ENCODE measurements around the gene CBY2.

CBY2 gene

DNA sequence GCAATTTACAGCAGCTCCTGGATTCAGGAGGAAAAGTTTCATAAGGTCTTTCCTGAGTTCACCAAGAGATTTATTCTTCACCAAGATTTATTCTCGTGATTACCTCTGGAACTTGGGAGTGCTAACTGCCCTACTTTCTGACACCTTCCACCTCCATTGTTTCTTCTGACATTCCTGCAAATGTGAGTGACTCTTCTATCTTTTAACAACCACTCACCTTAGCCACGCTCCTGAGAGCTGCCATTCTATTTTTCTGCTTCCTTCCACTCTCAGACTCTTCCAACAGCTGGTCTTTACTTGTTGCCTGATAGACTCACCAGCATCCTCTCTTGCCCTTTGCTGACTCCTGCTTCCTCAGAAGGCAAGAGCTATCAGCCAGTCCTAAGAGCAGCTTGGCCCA lies 11.5 kb upstream of the CBY2 start:
- TF ChIP-seq, protein P1, sequence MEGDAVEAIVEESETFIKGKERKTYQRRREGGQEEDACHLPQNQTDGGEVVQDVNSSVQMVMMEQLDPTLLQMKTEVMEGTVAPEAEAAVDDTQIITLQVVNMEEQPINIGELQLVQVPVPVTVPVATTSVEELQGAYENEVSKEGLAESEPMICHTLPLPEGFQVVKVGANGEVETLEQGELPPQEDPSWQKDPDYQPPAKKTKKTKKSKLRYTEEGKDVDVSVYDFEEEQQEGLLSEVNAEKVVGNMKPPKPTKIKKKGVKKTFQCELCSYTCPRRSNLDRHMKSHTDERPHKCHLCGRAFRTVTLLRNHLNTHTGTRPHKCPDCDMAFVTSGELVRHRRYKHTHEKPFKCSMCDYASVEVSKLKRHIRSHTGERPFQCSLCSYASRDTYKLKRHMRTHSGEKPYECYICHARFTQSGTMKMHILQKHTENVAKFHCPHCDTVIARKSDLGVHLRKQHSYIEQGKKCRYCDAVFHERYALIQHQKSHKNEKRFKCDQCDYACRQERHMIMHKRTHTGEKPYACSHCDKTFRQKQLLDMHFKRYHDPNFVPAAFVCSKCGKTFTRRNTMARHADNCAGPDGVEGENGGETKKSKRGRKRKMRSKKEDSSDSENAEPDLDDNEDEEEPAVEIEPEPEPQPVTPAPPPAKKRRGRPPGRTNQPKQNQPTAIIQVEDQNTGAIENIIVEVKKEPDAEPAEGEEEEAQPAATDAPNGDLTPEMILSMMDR (conservative IDR thresholded peaks at IDR 0.05) = no peak
- no peak overlapping the region for H3K27ac ChIP-seq

DNA sequence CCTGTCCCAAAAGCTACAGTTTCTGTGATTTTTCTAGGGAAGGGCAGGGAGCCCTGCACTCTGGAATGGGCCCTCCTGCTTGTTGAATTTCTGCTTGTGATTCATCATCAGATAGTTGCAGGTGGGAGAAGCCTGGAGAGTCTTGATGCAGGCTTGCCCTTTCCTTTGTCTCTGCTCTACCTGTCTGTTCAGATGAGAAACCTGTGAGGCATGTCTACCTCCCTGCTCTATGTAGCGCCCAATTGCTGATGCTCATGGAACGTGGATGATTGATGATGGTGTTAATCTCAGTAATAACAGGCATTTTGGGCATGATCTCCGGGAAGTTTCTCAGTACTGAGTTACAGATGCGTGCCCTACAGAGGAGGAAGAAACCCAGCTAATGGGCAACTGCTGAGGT lies 10.9 kb upstream of the CBY2 start:
- H3K27ac ChIP-seq = no peak overlapping the region
- TF ChIP-seq, protein P1 (conservative IDR thresholded peaks at IDR 0.05) = no peak

DNA sequence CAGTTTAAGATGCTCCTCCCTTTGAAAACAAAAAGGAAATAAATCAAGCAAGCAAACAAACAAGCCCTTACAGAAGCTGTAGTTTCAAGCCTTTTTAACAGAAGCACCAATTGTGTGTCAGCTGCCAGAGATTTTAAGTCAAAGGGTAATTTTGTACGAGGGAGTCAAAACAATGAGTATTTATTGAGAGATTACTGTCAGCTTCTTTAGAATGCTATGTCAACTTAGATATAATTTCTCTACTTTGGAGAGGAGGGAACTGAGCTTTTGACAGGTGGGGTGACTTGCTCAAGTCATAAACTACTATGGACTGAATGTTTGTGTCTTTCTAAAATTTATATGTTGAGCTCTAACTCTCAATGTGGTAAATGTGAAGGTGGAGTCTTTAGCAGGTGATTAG lies 10.5 kb upstream of the CBY2 start:
- TF ChIP-seq, protein P1 (conservative IDR thresholded peaks at IDR 0.05) = no peak
- H3K27ac ChIP-seq = no peak overlapping the region

DNA sequence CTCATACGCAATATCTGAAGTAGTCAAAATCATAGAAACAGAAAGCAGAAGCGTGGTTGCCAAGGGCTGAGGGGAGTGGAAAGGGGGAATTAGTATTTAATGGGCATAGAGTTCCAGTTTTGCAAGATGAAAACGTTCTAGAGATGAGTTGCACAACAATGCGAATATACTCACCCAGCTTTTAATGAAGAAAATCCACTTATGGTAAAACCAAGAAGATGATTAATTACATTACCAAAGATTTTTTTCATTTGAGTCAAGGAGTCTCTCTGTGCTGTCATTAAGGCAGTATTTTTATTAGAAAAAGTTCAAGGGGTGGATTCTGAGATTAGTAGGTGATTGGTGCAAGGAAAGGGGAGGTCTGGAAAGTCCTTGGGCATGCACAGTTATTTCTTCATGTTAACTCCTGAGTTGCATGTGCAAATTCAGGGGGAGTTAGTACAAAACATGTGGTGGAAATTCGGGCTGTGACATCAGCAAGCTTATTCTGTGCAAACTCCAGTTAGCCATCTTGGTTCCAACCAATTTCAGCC lies 6.9 kb upstream of the CBY2 start:
- TF ChIP-seq, protein P1 (conservative IDR thresholded peaks at IDR 0.05) = no peak
- no peak overlapping the region for H3K27ac ChIP-seq

DNA sequence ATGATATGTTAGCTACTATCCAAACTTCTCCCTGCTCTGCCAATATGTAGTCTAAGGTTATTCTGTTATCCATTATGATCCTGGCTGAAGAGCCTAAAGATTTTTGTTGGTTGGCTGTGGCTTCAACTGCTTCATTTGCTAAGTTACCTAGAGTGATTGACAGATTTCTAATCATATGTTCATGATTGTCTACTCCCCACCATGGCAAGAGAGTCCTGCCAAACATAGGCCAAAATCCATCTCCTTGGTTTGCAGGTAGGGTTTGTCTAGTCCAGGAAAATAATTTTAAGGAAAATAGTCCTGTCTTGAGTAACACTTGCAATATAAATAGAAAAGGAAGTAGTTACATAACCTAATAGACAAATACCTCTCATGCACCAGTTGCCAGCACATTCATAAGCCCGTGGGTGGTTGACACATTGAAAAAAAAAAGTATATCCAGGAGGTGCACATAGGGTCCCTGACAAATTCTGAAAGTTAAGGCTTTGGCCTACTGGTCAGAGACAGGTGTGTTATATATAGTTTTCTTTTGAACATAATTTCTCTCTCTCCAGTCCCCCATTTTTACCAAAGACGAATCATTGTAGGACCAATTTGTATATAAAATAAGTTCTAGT lies 5.4 kb upstream of the CBY2 start:
- TF ChIP-seq, protein P1 (conservative IDR thresholded peaks at IDR 0.05) = no peak
- no peak overlapping the region for H3K27ac ChIP-seq

DNA sequence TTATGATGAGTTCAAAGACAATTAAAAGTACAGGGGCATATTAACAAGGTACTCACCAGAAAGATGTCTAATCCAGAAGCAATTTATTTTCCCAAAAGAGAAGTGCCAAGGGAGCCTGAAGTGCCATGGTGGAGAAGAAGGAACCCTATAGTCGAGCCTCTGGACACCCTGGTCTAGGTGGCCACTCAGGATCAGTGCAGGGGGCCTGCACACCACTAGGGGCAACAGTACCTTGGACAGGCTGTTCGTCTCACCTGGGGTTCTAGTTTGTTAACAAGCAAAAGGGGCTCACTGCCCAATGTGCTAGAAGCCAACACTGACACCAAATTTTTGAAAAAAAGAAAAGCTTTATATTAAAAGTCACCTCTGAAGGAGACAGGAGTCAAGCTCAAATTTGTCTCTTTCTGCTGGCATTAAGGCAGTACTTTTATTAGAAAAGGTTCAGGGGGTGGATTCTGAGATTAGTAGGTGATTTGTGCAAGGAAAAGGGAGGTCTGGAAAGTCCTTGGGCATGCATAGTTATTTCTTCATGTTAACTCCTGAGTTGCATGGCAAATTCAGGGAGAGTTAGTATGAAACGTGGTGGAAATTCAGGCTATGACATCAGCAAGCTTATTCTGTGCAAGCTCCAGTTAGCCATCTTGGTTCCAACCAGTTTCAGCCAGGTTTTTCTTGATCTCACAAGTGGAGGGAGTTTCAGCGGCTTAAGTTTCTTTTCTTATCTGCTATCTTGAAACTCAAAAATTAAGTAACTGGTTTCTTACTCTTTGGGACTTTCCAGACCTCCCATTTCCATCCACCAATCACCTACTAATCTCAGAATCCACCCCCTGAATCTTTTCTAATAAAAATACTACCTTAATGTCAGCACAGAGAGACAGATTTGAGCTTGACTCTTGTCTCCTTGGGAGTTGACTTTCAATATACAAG lies 884 bp upstream of the CBY2 start:
- H3K27ac ChIP-seq = no peak overlapping the region
- TF ChIP-seq, protein P1 (conservative IDR thresholded peaks at IDR 0.05) = no peak

DNA sequence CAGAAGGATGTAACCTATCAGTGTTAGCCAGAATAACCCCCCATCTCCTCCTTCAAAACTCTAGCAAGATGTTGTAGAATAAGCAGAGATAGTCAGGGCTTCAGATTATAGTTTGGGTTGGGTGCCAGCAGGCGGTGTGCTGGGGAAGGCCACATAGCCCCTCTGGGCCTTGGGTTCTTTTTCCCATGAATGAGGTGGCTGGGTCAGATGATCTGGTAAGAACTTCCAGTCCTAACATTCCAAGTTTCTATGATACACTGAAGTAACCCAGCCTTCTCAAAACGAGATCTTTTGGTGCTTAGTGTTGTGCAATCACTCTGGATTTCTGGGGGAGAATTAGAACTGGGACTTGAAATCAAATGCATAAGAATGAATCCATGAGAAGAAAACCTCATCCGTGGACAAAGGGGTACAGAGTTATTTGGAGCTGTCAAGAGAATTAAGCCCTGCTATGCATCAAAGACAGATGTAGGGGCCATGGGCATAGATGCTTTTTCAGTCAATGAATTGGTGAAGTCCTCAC lies 810 bp downstream of the CBY2 start:
- H3K27ac ChIP-seq = no peak overlapping the region
- TF ChIP-seq, protein P1 (conservative IDR thresholded peaks at IDR 0.05) = no peak
